ENCODE measurements around the gene TMEM81. TPM values are rescaled to one million over a fixed set of nuclear protein-coding genes. Genes with fewer than 3 reads are reported as not detected.

Gene TMEM81, protein sequence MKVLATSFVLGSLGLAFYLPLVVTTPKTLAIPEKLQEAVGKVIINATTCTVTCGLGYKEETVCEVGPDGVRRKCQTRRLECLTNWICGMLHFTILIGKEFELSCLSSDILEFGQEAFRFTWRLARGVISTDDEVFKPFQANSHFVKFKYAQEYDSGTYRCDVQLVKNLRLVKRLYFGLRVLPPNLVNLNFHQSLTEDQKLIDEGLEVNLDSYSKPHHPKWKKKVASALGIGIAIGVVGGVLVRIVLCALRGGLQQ
- total RNA-seq = 1.3 and 1.7 TPM in 2 replicates

DNA sequence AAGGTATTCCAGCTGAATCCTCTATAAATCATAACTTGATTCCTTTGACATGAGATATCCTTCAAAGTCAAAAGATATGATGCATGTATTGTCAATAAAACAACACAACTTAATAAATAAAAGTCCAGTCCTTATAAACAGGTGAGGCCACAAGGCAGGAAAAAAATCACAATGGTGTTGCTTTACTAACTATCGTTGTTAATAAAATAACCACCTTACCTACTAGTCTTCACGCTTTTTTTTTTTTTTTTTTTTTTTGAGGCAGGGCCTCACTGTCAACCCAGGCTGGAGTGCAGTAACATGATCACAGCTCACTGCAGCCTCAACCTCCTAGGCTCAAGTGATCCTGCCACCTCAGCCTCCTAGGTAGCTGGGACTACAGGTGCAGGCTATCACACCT lies at the start of gene TMEM81:
TMEM81 (minus strand) TSS at position 101 of the 400 bp plus-strand sequence. CDS start 140 bp downstream, outside the sequence.

DNA sequence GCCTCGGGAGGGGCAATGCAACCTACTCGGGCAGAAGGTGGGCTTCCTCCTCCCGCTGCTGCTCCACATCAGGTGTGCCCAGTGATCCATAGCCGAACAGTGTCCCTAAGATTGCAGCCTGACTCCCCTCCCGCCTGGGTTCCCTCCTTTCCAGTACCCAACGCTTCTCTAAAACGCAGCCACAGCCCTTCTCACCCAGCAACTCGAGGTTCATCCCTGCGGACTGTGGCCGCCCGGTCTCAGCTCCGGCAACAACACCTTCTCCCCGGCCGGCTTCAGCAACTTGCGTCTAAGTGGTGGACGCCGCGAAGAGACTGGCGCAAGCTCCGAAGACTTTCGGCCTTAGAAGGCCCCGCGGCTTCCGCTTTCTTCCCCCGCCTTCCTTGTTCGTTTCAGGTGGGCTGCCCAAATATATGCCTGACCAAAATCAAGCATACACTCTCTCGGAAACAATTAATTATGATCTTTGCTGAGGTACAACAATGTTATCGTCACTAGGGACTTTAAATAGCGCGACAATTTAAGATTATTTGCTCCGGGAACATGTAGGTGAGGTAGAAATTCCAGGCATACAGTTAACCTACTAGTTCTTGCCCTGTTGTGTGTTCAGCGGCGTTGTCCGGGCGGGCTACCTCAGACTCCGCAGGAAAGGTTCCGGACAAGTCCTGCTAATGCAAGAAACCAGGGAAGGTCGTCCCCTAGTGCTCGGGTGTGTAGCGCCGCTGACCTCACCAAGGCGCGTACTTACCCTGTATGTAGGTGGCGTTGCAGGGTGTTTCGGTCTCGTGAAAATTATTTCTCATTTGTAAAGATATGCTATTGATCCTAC lies 37.6 kb upstream of the TMEM81 start, which contains the start of gene RBBP5:
RBBP5 (minus strand) TSS at position 319 of the 829 bp plus-strand sequence; CDS start at position 214, 105 bp downstream.

DNA sequence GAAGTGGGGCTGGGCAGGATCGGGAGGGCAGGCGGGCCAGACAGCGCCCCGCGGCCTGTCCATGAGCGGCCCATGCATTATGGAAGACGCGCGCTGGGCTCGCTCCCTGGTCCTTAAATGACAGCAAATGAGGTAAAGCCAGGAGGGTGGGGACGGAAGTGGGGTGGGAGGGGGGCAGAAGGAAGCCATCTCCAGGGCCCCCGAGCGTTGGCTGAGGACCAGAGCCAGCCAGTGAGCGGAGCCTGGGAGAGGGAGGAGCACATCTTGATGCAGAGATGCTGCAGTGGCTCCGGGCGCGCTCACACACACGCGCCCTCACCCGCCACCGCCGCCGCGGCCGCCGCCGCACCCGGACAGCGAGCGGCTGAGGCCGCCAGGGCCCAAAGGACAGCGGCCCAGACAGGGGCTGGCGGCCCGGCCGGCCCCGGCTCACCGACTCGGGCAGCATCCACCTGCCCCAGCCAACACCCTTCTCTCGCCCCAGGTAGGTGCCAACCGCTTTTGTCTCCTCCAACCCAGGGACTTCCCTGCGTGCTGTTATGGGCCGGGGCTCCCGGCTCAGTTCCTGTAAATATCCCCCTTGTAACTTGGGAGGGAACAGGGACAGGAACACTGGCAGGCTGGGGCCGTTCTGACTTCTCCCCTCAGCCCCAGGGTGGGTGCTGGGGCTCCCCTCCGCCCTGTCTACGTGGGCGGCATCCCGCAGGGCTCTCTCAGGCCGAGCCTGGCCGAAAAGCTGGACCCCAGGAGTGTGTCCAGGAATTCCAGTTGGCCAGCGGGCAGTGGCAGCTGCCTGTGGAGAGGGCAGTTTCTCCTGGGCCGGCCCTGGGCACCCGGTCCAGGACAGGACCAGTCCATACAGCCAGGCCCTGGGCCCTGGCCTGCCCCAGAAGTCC lies 41.1 kb downstream of the TMEM81 start, which contains the start of gene CNTN2:
CNTN2 (plus strand) TSS at position 302 of the 896 bp plus-strand sequence. CDS start 9,974 bp downstream, outside the sequence.

Other genes with a start within 250 kb of the TMEM81 start
- gene NFASC, start 213.6 kb downstream of the TMEM81 start, total RNA-seq = under 0.01 and 1.4 TPM in 2 replicates
- gene CNTN2, start 41.2 kb downstream of the TMEM81 start, total RNA-seq = not detected in 2 replicates
- gene RBBP5, start 37.5 kb upstream of the TMEM81 start, total RNA-seq = 14.7 and 20.6 TPM in 2 replicates
- 11.2 and 12.5 TPM in 2 replicates for gene DSTYK, start 127.2 kb upstream of the TMEM81 start, total RNA-seq
- 3.9 and 5.7 TPM in 2 replicates for gene TMCC2, start 143.5 kb upstream of the TMEM81 start, total RNA-seq
- gene NUAK2, start 237.3 kb upstream of the TMEM81 start, total RNA-seq = 5.5 and 9.7 TPM in 2 replicates